GM18502 (cell line): Measurements from ENCODE around the gene RNF144B.
"Not testable (repeated sequence)": the region's sequence is repeated elsewhere in the genome, so short reads cannot be mapped to it uniquely, and the experiment has no call there.

Experiments used
- ATAC-seq: cut with Tn5 transposase; IDR thresholded peaks from one replicate; pipeline ENCODE4 v1.9.1; 2021; ENCODE audit warnings: mild to moderate bottlenecking; ENCODE audit not compliant: unreplicated experiment, poor library complexity

RNF144B gene

GRCh38 chr6:18404965-18405364 is 17.8 kb downstream of the RNF144B start:
- ATAC-seq = not testable (repeated sequence)

DNA sequence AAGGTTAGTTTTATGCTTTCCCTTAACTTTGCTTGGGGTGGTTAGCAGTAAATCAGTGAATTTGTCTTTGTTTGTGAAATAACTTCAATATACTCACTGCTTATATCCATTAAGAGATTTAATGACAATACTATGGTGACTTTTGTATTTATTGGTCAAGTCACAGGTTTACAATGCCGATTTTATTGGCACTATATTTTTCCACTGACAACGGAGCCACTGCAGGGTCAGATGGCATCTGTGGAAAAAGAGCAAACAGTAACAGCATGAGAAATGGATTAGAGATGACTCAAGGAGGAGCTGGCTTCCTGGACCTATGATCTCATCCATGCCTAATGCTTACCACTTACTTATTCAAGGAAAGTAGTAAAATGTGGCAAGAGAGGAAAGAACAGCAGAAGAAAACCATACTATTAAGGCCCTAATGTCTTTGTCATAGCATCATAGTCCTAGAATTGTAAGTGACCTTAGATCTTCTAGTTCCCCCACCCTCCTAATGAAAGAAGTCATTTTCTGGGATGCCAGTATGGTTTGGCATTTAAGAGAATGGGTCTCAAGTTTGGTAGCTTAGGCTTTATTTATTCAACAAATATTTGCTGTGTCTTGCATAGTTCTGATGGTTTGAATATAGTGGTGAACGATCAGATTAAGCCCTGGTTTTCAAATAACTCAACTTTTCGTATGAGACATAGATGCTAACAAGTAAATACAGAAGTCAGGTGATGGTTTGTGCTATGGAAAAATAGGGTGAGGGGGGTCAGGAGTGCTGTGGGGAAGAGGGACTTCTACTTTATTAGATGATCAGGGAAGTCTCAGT is 18.5 kb downstream of the RNF144B start:
- no peak for ATAC-seq

- ATAC-seq = no peak
These were observed 20.0 kb downstream of the RNF144B start for GRCh38 chr6:18406955-18407749.

- ATAC-seq = not testable (repeated sequence)
These were observed 22.5 kb downstream of the RNF144B start for GRCh38 chr6:18409602-18410001.

DNA sequence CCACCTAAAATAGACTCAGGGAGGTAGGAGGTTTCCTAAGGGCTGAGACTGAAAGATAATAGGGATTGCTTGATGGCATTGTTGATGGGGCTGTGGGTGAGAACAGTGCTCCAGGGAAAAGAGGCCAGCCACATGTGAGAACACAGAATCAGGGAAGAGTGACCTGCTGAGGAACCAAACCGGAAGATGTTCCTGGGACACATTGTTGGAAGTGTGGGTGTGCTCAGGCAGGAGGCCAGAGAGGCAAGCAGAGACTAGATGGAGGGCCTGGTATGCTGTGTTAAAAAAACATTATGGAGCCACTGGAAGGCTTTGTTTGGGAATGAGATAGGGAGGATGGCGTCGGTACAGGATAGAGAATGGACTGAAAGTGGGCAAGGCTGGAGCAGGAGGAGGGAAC is 23.3 kb downstream of the RNF144B start:
- ATAC-seq = no peak

- ATAC-seq = no peak
These were observed 24.9 kb downstream of the RNF144B start for GRCh38 chr6:18412068-18412467.

- no peak for ATAC-seq
These were observed 25.5 kb downstream of the RNF144B start for GRCh38 chr6:18412644-18413043.

DNA sequence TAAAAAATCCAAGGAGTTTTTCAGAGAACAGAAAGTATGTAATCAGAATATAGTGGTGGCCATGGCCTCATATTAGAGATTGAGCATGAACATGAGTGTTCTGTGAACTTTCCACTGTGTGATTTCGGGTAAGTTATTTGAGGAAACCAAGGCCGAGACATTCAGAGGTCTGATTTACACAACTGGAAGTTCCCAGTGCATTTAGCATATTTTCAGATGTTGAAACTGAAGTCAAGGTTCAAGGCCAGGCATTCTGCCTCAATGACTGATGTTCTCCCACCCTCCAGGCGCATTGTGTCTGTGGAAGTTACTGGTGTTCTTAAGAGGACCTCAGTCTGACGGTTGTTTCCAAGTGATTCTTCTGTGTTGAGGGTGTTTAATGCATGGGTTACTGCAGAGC is 26.2 kb downstream of the RNF144B start:
- ATAC-seq = no peak

DNA sequence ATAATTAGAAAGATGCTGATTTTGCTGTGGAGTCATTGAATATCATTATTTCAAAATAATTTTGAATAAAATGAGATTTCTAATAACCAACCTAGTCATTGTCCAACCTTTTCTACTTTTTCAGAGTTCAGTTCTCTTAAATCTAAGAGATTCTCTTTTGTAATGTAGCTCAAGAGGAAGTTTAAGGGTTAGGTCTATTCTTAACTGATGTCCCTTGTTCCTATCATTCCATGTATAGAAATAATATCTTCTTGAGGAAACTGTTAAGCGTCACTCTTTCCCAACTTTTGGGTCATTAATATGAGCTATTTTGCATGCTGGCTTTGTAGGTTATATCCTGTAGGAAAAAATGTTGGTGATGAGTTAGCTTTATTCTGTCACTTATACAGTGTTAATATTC is 27.0 kb downstream of the RNF144B start:
- ATAC-seq = no peak

DNA sequence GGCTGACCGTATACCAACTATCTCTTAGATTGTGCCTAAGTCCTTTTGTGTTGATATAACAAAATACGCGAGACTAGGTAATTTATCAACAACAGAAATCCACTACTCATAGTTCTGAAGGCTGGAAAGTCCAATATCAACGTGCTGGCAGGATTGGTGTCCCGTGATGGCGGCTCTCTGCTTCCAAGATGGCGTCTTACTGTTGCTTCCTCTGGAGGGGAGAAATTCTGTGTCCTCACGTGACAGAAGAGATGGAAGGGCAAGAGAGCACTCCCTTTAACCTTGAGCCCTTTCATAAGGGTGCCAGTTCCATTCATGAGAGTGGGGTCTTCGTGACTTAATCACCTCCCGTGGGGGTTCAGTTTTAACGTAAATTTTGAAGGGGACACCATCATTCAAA is 28.1 kb downstream of the RNF144B start:
- no peak for ATAC-seq

DNA sequence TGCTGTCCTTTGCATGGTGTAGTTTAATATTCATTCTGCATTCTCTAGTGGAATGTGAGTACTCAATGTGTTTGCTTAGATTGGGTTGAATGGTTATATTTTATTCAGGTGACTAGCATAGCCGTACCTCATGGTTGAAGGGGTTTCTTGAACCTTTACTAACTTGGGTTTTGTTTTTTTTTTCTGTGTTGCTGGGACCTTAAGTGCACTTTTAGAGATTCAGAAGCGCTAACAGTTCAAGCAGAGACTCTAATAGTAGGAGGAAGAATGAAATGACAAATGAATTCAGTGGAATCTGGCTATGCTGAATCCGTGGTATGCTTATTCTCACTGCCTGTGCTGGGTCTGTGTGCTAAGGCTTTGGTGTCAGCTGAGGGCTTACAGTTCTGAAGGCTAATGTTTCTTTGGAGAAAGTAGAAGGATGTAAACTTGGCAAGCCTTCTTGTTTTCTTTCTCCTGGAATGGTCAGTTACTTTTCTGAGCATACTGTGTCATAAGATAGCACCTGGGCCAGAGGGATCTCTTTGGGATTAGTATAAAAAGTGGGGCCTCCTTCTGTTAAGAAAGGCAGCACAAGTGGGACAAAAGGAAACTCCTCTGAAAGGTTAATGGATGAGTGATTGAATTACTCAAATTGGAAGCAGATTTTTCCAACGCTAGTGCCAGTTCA is 28.7 kb downstream of the RNF144B start:
- no peak for ATAC-seq

DNA sequence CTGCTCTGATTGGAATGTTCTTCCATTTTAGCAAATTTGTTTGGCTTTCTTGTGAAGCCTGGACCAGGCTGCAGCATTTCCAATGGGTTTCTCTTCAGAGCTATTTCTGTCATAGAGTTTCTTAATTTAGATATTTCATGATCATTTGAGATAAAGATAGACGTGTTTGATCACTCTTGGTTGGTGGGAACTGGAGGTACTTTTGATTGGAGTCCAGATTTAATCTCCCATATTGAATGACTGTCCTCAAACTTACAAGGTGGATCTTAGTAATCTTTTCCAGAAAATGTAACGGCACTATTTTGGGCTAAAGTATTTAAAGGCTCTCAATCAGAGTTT is 29.2 kb downstream of the RNF144B start:
- ATAC-seq = no peak

GRCh38 chr6:18420328-18420727 is 33.2 kb downstream of the RNF144B start:
- no peak for ATAC-seq

DNA sequence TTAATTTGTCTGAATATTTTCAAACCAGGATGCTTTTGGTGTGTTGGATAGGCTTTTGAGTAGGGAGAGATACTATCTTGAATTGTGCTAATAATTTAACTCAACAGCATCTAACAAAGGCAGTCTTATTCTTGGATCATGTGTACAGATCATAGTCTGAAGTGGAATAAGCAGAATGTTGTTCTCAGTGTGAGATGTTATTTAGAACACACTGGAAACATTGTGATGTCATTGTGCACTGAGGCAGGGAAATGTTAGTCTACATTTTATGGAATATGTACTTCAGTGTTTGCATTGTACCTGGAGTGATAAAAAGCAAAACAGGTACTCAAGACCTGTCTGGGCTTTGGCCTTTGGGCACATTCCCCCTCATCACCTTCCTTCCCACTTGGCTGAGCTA is 35.0 kb downstream of the RNF144B start:
- ATAC-seq = no peak

GRCh38 chr6:18423426-18423825 is 36.3 kb downstream of the RNF144B start:
- ATAC-seq = no peak

DNA sequence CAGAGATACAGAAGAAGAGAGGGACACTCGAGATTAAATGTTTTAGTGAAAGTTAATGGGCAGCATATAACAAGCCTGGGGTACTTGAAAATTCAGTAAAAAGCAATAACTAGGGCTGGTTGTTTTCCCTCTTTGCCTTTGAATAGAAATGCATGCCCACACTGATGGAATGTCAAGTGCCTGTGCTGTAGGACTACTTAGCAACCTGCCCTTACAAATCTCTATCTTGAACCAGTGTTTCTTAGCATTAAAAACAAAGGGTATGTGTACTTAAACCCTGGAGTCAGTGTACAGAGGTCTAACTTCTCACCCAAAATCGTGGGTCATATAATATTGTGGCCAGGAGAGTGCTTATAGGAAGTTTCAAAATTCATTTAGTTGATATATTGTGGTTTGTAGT is 37.1 kb downstream of the RNF144B start:
- ATAC-seq = no peak

DNA sequence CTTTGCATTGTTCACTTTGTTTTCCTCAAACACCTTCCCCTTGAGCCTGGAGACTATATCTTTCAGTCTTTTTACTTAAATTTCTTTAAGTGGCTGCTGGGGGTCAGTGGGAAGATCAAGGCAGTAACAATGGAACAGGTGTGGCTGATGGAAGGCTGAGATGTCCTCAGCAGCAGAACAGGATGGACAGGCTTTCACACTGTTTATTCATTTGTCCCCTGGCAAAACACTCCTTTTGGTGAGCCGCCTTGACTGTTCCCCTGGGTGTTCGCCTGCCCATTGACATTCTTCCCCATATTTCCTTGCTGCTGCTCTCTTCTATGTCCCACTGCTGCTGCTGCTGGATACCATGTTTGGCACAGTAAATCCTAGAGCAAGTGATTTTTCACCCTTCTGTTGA is 38.1 kb downstream of the RNF144B start:
- no peak for ATAC-seq

DNA sequence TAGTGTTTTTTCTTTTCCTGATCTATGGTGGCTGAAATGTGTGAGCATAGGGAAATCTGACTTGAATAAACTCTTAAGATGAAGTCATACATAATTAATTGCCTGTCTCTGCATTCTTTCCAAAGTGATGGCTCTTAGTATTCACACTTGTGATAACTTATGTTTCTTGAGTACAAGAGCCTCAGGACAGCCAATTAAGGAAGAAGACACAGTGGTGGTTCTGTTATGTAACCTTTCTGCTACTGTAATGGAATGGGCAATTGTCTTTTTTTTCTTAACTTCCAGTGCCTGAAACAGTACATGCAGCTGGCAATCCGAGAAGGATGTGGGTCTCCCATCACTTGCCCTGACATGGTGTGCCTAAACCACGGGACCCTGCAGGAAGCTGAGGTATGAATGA is 40.1 kb downstream of the RNF144B start:
- no peak for ATAC-seq

DNA sequence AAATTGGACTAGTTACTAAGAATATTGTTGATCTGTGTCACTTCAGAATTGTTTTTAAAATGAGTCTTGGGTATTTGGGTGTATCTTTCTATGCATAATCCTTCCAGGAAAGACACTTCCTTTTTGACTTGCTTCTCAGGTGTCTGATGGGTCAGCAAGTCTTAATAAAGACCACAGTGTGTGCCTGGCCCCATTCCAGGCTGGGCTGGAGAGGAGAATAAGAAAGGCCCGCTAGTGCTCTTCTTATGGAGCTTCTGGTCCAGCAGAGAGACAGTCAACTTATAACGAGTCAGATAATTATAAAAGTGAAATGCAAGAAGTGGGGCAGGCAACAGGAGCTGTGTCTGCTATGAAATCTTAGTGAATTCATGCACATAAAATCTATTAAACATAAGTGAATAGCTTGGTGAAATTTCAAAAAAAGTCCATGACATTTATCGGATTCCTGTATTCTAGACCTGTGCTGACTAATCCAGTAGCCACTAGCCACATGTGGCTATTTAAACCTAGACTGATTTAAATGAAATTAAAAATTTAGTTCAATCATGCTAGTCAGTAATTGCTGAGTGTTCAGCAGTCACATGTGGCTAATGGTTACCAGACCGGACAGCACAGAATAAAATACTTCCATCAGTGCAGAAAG is 42.6 kb downstream of the RNF144B start:
- ATAC-seq = no peak

- ATAC-seq = no peak
These were observed 44.4 kb downstream of the RNF144B start for GRCh38 chr6:18431581-18431980.

- ATAC-seq = no peak
These were observed 45.0 kb downstream of the RNF144B start for GRCh38 chr6:18432180-18432579.
